HepG2 (cell line): ENCODE measurements around the gene ZNF831. TPM values are rescaled to one million over a fixed set of nuclear protein-coding genes. Genes with fewer than 3 reads are reported as not detected.

Source experiments
- ATAC-seq: fragments of 200-7000 bp; cut with Tn5 transposase; 3 replicates; pipeline ENCODE4 v1.9.1; 2020; ENCODE audit warnings: mild to moderate bottlenecking, moderate library complexity
- BruUV-seq: library from RNA; stranded (reverse); fragments of 400-500 nt; replicated peaks from 2 replicates; lab custom pipeline; 2021; lab: Mats Ljungman, UMichigan
- CTCF ChIA-PET: fragments of 300-600 bp; formaldehyde crosslinking; extraction: SDS; loops from one replicate; lab custom pipeline; 2021; ENCODE audit warnings: low total read pairs, inconsistent platforms, low intra/inter-chr PET ratio; lab: Yijun Ruan, JAX
- POLR2A ChIA-PET: fragments of 350-600 bp; sonication (Branson Sonifier 250); formaldehyde crosslinking; loops from one replicate; lab custom pipeline; 2020; ENCODE audit warnings: antibody characterized with exemption, inconsistent platforms; lab: Yijun Ruan, JAX
- DNase-seq: peaks from one replicate; pipeline ENCODE4 v3.0.0-alpha.2; 2015; ENCODE audit warnings: low spot score
- FAIRE-seq: peaks from 3 replicates; lab custom pipeline; 2011; peaks lifted over from hg19 to GRCh38; lab: Jason Lieb, UNC
- H2AFZ ChIP-seq: one replicate; pipeline ENCODE4 v1.6.1; 2011; ENCODE audit warnings: low read length, inconsistent platforms
- H3K27ac ChIP-seq: fragments of 300-600 bp; 3 replicates; pipeline ENCODE4 v1.8.0; 2011; ENCODE audit warnings: mixed run types, mild to moderate bottlenecking, mixed read lengths, low read length, inconsistent platforms; ENCODE audit not compliant: insufficient read depth; ENCODE audit errors: extremely low read length
- H3K27me3 ChIP-seq, 2 experiments: fragments of 200-600 bp in 1 of 2; 2 replicates in 1 of 2; 3 replicates in 1 of 2; pipeline versions ENCODE4 v1.6.0 to v1.8.0; 2011; ENCODE audit warnings: low read length in 2 of 2, mild to moderate bottlenecking in 2 of 2, moderate library complexity in 2 of 2, inconsistent platforms in 1 of 2; ENCODE audit not compliant: insufficient read depth in 2 of 2, control insufficient read depth in 1 of 2
- H3K36me3 ChIP-seq, 2 experiments: fragments of 200-600 bp in 1 of 2; replicated peaks in 1 of 2; 2 replicates in 1 of 2; 3 replicates in 1 of 2; pipeline versions ENCODE4 v1.5.1 to v1.8.0; 2011; ENCODE audit warnings: low read length in 2 of 2, inconsistent platforms in 1 of 2; ENCODE audit not compliant: insufficient read depth in 2 of 2, control insufficient read depth in 1 of 2
- H3K4me1 ChIP-seq: 2 replicates; pipeline ENCODE4 v1.5.1; 2012; ENCODE audit warnings: low read length, inconsistent platforms; ENCODE audit not compliant: insufficient read depth
- H3K4me2 ChIP-seq: 2 replicates; pipeline ENCODE4 v1.6.0; 2011; ENCODE audit warnings: low read depth, low read length, inconsistent platforms
- H3K4me3 ChIP-seq, 3 experiments: fragments of 200-600 bp in 1 of 3; sonication (generic), shearing (Covaris generic) in 1 of 3; replicated peaks in 1 of 3; 2 replicates each; pipeline ENCODE4 v1.5.1; 2011 to 2016; ENCODE audit warnings: low read length in 3 of 3, inconsistent platforms in 2 of 3, low read depth in 2 of 3, mild to moderate bottlenecking in 2 of 3, control low read depth in 1 of 3, mixed read lengths in 1 of 3; ENCODE audit not compliant: insufficient read depth in 1 of 3
- H3K79me2 ChIP-seq: one replicate; pipeline ENCODE4 v1.6.1; 2011; ENCODE audit warnings: low read length, inconsistent platforms; ENCODE audit not compliant: insufficient read depth
- H3K9ac ChIP-seq: 2 replicates; pipeline ENCODE4 v1.6.0; 2011; ENCODE audit warnings: mild to moderate bottlenecking, low read depth, low read length, inconsistent platforms; ENCODE audit not compliant: insufficient read depth
- H3K9me3 ChIP-seq: 2 replicates; pipeline ENCODE4 v1.5.1; 2012; ENCODE audit warnings: mild to moderate bottlenecking, low read length
- H4K20me1 ChIP-seq: 2 replicates; pipeline ENCODE4 v1.6.0; 2011; ENCODE audit warnings: inconsistent platforms, mild to moderate bottlenecking, low read length, moderate library complexity; ENCODE audit not compliant: insufficient read depth
- CEBPB ChIP-seq: IDR thresholded peaks from 2 replicates; pipeline ENCODE4 v1.6.1; 2011; ENCODE audit warnings: low read depth, low read length, improper control_type of control experiment, borderline replicate concordance
- DPF2 ChIP-seq: sonication (generic); formaldehyde crosslinking; IDR thresholded peaks from 2 replicates; pipeline ENCODE4 v1.4.0; 2020; ENCODE audit warnings: mild to moderate bottlenecking, low read depth, missing genetic modification reagents, borderline replicate concordance
- MIXL1 ChIP-seq: IDR thresholded peaks from 2 replicates; pipeline ENCODE4 v1.6.1; 2016
- SP140L ChIP-seq: sonication (generic); formaldehyde crosslinking; IDR thresholded peaks from 2 replicates; pipeline ENCODE4 v1.4.0; 2020; ENCODE audit warnings: missing genetic modification reagents, borderline replicate concordance
- SP4 ChIP-seq: sonication (generic); formaldehyde crosslinking; IDR thresholded peaks from 2 replicates; pipeline ENCODE4 v1.8.1; 2023; ENCODE audit warnings: mild to moderate bottlenecking, missing genetic modification reagents
- STAT5B ChIP-seq: sonication (generic); formaldehyde crosslinking; IDR thresholded peaks from 2 replicates; pipeline ENCODE4 v1.4.0; 2020; ENCODE audit warnings: missing genetic modification reagents
- ZNF20 ChIP-seq: sonication (generic); formaldehyde crosslinking; IDR thresholded peaks from 2 replicates; pipeline ENCODE4 v1.4.0; 2020; ENCODE audit warnings: mild to moderate bottlenecking, moderate library complexity, missing genetic modification reagents
- ZNF556 ChIP-seq: sonication (generic); formaldehyde crosslinking; IDR thresholded peaks from 2 replicates; pipeline ENCODE4 v1.4.0; 2020; ENCODE audit warnings: mild to moderate bottlenecking, missing genetic modification reagents, borderline replicate concordance
- ZNF672 ChIP-seq: sonication (generic); formaldehyde crosslinking; IDR thresholded peaks from 2 replicates; pipeline ENCODE4 v1.8.1; 2022; ENCODE audit warnings: missing genetic modification reagents
- ZNF720 ChIP-seq: sonication (generic); formaldehyde crosslinking; IDR thresholded peaks from 2 replicates; pipeline ENCODE4 v1.4.0; 2020; ENCODE audit warnings: missing genetic modification reagents
- ZNF883 ChIP-seq: sonication (generic); formaldehyde crosslinking; IDR thresholded peaks from 2 replicates; pipeline ENCODE4 v1.5.1; 2020; ENCODE audit warnings: mild to moderate bottlenecking, missing genetic modification reagents; ENCODE audit errors: not compliant biosample characterization
- WGBS: methylation state at CpG from one replicate; pipeline ENCODE4 v1.1.6; 2017; ENCODE audit warnings: low lambda C conversion rate; 5-methylcytosine and 5-hydroxymethylcytosine counted together
- in situ Hi-C: cut with HindIII; loops from 2 replicates; pipeline ENCODE4 v1.10.0; 2017; ENCODE audit warnings: low pct_unique_long_range_greater_than_20kb; ENCODE audit not compliant: extremely low pct_ligation_motif_present
- intact Hi-C: fragments of 100-400 bp; cut with micrococcal nuclease; formaldehyde crosslinking; loops from one replicate; pipeline ENCODE4 v1.10.0; 2022; ENCODE audit not compliant: unreplicated experiment
- polyA plus RNA-seq, 8 experiments: library from polyadenylated mRNA; depleted of rRNA in 3 of 8; stranded (reverse) in 7 of 8; unstranded in 1 of 8; fragments of >200 nt; fragmentation: Illumina TruSeq in 4 of 8; extraction: Trizol in 4 of 8; gene quantifications; 2 replicates each; pipeline versions ENCODE4 v1.2.1 to v1.2.3, GENCODE V29; 2011 to 2016; ENCODE audit warnings: low read depth in 4 of 8, missing spikeins in 1 of 8, mixed read lengths in 1 of 8; ENCODE audit not compliant: insufficient read depth in 1 of 8
- total RNA-seq, 5 experiments: library from RNA; depleted of rRNA; stranded (reverse); fragments of >200 nt; fragmentation: Illumina TruSeq; extraction: Trizol; gene quantifications; 2 replicates each; pipeline ENCODE4 v1.2.3, GENCODE V29; 2016; ENCODE audit warnings: low read depth in 1 of 5
- TF ChIP-seq, protein P1 (sequence below): sonication (generic); formaldehyde crosslinking; IDR thresholded peaks from 2 replicates; pipeline ENCODE4 v1.8.1; 2023; ENCODE audit warnings: missing genetic modification reagents, inconsistent platforms, borderline replicate concordance
- TF ChIP-seq, protein P2 (sequence below): IDR thresholded peaks from 2 replicates; pipeline ENCODE4 v1.4.0; 2020; ENCODE audit warnings: mild to moderate bottlenecking, missing genetic modification reagents
- TF ChIP-seq, protein P3 (sequence below): sonication (generic); formaldehyde crosslinking; IDR thresholded peaks from 2 replicates; pipeline ENCODE4 v1.5.0; 2020; ENCODE audit warnings: missing genetic modification reagents
- TF ChIP-seq, protein P4 (sequence below): sonication (generic); formaldehyde crosslinking; IDR thresholded peaks from 2 replicates; pipeline ENCODE4 v1.5.1; 2020; ENCODE audit warnings: mild to moderate bottlenecking, missing genetic modification reagents, borderline replicate concordance
- TF ChIP-seq, protein P5 (sequence below): sonication (generic); formaldehyde crosslinking; conservative IDR thresholded peaks from 2 replicates; pipeline ENCODE4 v1.8.1; 2023; ENCODE audit warnings: missing genetic modification reagents

Gene ZNF831
- total and polyA plus RNA-seq, 2 of the 13 experiments (the other 11 are each of a cell fraction or from before 2014, with no cell fraction given): not detected

DNA sequence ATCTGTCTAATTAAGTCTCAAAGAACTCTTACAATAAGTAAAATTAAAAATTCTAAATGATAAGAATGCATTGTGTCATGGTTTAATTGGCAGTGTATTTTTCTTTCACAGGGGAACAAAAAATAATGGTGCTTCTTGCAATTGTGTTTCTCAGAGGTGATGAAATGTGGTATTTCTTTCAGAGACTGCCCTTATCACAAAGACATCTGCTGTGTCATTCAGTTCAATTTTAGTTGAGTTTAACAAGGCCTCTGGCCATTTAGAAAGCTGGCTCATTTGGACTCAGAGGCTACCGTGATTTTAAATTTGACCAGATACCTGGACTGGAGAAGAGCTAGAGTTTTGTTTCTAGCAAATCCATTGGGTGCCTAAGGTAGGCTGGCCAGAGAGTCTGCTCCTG lies 23.6 kb upstream of the ZNF831 start:
- Histone ChIP-seq H3K4me2 (no peak overlapping the region), H3K27ac (no peak overlapping the region), H3K4me1 (no peaks in the 10 kb centered on the region), H3K79me2 (no peaks in the 10 kb centered on the region), H3K4me3 (no peak overlapping the region), H3K9ac (no peak overlapping the region), H3K9me3 (no peaks in the 10 kb centered on the region), H2AFZ (no peak overlapping the region), H3K27me3 (peaks cover 0 to 2% of the 10 kb centered on the region in 2 experiments; a peak in 2 of 5 replicates), H4K20me1 (no peaks in the 10 kb centered on the region), H3K36me3 (no peaks in the 10 kb centered on the region)
- intact Hi-C loops (no loop called here), in situ Hi-C loops (no loop called here)
- POLR2A ChIA-PET: no interaction called here
- ATAC-seq: no peak
- no peak for DNase-seq
- no TSS peak for BruUV-seq
- 0% methylated on average over 1 of the region's 1 CpG for WGBS
- CTCF ChIA-PET: no interaction called here
- no peak for FAIRE-seq
- TF ChIP-seq SP4 (no peak), MIXL1 (CRISPR knock-in tag) (no peak), DPF2 (CRISPR knock-in tag) (no peak), ZNF883 (no peak), SP140L (CRISPR knock-in tag) (no peak), STAT5B (CRISPR knock-in tag) (no peak), ZNF672 (no peak), ZNF720 (CRISPR knock-in tag) (no peak), ZNF556 (no peak), ZNF20 (CRISPR knock-in tag) (no peak), CEBPB (no peak)
- TF ChIP-seq, protein P1, sequence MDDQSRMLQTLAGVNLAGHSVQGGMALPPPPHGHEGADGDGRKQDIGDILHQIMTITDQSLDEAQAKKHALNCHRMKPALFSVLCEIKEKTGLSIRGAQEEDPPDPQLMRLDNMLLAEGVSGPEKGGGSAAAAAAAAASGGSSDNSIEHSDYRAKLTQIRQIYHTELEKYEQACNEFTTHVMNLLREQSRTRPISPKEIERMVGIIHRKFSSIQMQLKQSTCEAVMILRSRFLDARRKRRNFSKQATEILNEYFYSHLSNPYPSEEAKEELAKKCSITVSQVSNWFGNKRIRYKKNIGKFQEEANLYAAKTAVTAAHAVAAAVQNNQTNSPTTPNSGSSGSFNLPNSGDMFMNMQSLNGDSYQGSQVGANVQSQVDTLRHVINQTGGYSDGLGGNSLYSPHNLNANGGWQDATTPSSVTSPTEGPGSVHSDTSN: no peak
- TF ChIP-seq, protein P2, sequence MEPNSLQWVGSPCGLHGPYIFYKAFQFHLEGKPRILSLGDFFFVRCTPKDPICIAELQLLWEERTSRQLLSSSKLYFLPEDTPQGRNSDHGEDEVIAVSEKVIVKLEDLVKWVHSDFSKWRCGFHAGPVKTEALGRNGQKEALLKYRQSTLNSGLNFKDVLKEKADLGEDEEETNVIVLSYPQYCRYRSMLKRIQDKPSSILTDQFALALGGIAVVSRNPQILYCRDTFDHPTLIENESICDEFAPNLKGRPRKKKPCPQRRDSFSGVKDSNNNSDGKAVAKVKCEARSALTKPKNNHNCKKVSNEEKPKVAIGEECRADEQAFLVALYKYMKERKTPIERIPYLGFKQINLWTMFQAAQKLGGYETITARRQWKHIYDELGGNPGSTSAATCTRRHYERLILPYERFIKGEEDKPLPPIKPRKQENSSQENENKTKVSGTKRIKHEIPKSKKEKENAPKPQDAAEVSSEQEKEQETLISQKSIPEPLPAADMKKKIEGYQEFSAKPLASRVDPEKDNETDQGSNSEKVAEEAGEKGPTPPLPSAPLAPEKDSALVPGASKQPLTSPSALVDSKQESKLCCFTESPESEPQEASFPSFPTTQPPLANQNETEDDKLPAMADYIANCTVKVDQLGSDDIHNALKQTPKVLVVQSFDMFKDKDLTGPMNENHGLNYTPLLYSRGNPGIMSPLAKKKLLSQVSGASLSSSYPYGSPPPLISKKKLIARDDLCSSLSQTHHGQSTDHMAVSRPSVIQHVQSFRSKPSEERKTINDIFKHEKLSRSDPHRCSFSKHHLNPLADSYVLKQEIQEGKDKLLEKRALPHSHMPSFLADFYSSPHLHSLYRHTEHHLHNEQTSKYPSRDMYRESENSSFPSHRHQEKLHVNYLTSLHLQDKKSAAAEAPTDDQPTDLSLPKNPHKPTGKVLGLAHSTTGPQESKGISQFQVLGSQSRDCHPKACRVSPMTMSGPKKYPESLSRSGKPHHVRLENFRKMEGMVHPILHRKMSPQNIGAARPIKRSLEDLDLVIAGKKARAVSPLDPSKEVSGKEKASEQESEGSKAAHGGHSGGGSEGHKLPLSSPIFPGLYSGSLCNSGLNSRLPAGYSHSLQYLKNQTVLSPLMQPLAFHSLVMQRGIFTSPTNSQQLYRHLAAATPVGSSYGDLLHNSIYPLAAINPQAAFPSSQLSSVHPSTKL (CRISPR knock-in tag): no peak
- TF ChIP-seq, protein P3, sequence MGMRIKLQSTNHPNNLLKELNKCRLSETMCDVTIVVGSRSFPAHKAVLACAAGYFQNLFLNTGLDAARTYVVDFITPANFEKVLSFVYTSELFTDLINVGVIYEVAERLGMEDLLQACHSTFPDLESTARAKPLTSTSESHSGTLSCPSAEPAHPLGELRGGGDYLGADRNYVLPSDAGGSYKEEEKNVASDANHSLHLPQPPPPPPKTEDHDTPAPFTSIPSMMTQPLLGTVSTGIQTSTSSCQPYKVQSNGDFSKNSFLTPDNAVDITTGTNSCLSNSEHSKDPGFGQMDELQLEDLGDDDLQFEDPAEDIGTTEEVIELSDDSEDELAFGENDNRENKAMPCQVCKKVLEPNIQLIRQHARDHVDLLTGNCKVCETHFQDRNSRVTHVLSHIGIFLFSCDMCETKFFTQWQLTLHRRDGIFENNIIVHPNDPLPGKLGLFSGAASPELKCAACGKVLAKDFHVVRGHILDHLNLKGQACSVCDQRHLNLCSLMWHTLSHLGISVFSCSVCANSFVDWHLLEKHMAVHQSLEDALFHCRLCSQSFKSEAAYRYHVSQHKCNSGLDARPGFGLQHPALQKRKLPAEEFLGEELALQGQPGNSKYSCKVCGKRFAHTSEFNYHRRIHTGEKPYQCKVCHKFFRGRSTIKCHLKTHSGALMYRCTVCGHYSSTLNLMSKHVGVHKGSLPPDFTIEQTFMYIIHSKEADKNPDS: no peak
- TF ChIP-seq, protein P4, sequence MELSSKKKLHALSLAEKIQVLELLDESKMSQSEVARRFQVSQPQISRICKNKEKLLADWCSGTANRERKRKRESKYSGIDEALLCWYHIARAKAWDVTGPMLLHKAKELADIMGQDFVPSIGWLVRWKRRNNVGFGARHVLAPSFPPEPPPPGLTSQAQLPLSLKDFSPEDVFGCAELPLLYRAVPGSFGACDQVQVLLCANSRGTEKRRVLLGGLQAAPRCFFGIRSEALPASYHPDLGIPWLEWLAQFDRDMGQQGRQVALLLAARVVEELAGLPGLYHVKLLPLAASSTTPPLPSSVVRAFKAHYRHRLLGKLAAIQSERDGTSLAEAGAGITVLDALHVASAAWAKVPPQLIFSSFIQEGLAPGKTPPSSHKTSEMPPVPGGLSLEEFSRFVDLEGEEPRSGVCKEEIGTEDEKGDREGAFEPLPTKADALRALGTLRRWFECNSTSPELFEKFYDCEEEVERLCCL (CRISPR knock-in tag): no peak
- TF ChIP-seq, protein P5, sequence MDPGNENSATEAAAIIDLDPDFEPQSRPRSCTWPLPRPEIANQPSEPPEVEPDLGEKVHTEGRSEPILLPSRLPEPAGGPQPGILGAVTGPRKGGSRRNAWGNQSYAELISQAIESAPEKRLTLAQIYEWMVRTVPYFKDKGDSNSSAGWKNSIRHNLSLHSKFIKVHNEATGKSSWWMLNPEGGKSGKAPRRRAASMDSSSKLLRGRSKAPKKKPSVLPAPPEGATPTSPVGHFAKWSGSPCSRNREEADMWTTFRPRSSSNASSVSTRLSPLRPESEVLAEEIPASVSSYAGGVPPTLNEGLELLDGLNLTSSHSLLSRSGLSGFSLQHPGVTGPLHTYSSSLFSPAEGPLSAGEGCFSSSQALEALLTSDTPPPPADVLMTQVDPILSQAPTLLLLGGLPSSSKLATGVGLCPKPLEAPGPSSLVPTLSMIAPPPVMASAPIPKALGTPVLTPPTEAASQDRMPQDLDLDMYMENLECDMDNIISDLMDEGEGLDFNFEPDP (CRISPR knock-in tag): no peak
